ENCODE results near the gene SPARCL1.

Gene SPARCL1

DNA sequence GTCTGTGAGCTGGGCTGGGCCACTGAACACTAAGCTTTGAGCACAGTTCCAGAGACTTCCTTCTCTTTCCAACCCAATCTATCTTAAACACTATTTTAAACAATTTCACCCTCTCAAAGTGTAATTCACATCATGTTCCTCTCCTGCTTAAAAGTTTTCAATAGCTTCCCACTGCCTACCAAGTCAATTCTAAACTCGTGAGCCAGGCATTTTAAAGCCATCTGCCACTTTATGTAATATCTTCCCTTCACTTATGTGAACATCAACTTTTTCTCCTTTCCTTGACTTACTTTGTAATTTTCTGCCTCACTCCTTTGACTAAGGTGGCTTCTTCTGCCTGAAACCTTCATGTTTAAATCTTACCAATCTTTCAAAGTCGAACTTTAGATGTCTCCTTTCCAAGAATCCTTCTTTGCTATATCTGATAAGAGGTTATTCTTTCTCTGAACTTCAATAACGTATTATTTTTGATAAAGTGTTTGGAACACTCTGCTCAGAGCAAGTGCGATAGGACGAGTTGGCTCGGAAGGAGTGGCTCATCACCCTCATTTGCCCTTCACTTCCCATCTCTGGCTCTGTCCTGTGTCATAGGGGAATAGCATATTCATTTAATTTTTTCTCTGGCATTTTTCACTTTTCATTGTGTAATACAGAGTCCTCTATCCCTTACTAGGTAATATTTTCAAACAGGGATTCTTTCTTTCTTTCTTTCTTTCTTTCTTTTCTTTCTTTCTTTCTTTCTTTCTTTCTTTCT, 13.0 kb upstream of the SPARCL1 start:
- FAIRE-seq (no peak), DNase-seq (ENCODE audit: insufficient read length, low spot score) (no peak)

DNA sequence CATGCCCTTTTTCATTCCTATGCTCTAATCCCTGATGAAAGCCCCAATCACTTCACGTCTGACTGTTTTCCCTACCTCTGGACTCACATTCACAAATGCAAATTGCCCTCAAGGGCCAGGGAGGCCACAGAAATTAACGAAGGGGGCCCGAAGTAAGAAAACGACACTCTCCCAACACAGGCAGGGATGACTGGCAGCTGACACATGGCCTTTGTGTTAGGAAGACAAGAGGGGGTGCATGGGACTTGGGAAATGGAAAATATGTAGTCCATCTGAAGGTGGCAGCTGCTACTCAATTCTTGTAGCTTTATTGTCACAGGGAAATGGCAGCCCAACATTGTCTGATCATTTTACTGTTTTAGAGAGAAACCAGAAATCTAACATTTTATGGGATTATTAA, 12.3 kb upstream of the SPARCL1 start:
- no peak for DNase-seq (ENCODE audit: insufficient read length, low spot score)
- FAIRE-seq: no peak

DNA sequence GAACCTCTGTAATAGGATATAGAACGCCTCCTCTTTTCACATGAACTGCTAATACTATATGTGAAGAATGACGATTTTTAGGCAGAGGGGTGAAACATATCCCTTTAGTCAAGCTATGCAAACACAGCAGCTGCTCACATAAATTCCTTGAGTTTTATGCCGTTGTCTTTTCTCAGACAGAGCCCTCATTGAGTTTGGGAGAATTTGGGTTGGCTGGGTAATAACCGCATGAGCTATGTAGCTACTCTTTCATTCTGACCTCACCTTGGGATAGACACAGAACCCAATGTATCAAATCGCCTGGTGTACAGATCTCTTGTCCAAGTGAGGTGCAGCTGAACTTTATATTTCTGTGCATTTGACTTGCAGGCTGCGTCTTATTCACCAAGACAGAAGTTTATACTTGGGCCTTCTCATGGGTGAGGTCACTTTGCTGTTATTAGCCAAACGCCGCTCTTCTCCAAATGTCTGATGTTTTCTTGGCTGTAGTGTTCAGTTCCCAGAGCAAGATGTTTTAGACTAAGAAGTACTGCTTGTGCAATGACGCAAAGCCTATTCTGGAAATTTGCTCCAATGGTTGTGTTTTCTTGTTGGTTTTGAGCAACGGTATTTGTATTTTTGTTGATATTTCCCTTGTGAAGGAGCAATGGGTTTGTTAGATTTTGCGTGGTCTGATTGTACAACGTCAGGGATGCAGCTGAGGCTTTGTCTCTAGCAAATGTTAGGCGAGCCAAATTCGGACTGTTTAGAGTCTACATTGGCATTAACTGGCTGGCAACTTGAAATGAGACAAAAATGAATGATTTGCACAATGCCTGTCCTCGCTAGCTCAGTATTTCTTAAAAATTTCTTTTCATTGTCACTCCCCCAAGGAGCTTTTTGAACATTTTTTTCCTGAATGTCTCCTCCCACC, 11.2 kb upstream of the SPARCL1 start:
- FAIRE-seq (no peak), DNase-seq (ENCODE audit: insufficient read length, low spot score) (no peak)

DNA sequence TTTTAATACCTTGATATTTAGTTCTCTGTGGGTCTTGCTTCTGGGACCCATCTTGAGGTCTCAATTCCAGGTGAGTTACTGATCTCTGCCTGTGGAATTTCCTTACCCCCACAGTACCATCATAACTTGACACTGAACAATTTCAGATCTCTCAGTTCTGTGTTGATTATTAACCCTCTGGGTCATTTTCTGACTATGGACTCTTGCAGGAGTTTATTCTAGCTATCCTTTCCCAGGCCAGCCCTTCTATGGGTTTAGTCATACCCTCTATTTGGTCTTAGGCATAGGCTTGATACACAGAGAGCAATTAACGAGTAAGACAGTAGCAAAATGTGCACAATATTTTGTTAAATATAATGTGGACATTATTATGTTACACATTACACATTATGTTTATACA, 3.7 kb upstream of the SPARCL1 start:
- DNase-seq (ENCODE audit: insufficient read length, low spot score) (no peak), FAIRE-seq (no peak)

DNA sequence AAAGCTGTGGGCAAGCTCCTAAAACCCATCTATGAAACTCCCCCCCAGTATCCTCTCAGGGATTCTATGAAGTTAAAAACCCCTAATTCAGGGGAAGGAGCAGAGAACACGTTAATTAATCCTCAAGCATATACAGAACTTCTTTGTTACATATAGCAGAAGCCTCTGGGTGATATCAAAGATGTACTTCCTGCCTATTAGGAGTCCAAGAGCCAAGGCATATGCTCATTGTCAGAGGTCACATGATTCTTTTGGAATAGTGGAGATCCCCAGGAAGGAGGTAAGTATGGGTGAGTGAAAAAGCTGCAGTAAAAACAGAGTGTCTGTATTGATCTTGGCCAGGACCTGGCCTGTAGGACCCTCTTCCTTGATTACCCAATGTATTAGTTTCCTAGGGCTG, 2.9 kb upstream of the SPARCL1 start:
- DNase-seq (ENCODE audit: insufficient read length, low spot score): no peak
- no peak for FAIRE-seq

DNA sequence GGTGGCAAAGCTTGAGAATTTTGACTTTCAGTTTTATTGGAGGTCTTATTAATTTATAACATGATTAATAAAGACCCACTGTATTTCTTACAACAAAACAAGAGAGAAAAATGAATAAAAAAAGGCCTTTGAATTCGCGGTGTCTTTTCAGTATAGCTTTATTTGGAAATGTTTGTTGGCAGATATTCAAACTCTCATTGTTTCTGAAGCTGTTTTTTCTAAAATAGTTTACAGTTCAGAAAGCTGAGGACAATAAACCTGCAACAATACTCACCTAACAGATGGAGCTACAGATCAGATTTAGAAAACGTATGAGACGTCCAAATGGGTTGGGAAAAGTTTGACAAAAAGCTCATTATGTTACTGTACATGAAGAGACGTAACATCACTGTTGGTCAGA, 2.4 kb upstream of the SPARCL1 start:
- DNase-seq (ENCODE audit: insufficient read length, low spot score): no peak
- FAIRE-seq: no peak

DNA sequence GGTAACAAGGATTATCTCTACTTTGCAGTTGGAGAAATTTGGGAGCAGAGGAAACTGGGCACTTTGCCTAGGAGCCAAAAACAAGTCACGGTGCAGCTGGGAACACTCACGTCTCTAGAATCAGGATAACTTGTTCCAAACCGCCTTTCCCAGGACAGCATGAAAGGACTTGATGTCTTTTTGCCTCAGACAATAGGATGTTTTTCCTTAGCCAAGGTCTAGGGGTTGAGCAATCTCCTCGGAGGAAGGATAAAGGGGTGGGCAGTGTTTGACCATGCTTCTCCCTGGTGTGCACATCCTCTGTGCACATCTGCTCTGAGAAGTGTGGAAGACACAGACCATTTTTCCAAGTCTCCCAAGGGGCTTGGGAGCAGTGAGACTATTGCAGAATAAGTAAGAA, 1.7 kb upstream of the SPARCL1 start:
- DNase-seq (ENCODE audit: insufficient read length, low spot score): no peak
- FAIRE-seq: no peak

DNA sequence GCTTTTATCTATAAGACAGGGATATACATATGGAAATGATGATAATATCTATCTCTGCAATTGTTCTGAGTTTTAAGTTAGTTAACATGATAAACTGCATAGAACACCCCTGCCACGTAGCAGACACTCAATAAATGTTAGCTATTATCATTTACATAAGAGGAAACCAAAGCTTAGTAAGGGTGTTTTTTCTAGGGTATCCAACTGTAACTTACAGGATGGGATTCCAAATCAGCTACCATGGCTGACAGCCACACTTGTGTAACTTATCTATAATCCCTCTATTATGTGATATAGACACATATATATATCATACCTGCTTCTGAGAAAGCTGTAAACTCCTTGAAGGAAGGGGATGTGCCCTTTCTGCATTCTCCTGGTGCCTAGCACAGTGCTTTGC, 1.1 kb upstream of the SPARCL1 start:
- no peak for FAIRE-seq

DNA sequence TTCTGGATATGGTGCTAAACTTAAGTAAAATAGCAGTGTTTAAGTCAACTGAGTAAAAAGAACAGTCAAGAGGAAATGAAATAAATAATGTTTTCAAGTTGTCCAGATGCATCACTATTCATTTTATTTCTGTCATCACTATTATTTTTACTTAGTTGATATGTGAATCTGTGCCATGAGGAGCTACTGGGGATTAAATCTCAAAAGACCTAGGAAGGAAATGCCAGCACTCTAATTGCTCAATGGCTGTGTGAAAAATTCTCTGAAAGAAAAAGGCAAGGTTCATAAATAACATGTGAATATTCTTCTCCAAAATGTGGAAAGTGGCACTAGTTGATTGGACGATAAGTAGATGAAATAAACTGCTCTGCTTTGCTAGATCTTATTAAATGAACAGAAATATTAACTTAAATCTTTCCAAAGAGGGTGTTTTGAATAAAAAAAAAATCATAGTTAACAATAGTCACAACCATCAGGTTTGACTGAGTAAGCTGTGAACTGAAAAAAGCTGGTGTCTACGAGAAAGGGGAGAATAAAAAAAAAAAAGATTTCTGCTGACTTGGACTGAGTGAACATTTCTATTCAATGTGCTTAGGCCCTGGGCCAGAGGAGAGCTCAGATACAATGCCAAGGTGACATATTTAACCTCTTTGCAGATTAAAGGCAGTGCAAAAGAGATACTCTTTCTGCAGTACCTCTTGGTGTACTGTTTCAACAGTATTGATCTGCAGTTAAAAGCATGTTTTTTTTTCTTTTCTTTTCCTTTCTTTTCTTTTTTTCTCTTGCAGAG, 1.6 kb downstream of the SPARCL1 start:
- DNase-seq (ENCODE audit: insufficient read length, low spot score) (no peak), FAIRE-seq (no peak)

More for the DNA sequence above, 1.1 kb upstream of the SPARCL1 start:
- no peak for DNase-seq (ENCODE audit: insufficient read length, low spot score)

DNA sequence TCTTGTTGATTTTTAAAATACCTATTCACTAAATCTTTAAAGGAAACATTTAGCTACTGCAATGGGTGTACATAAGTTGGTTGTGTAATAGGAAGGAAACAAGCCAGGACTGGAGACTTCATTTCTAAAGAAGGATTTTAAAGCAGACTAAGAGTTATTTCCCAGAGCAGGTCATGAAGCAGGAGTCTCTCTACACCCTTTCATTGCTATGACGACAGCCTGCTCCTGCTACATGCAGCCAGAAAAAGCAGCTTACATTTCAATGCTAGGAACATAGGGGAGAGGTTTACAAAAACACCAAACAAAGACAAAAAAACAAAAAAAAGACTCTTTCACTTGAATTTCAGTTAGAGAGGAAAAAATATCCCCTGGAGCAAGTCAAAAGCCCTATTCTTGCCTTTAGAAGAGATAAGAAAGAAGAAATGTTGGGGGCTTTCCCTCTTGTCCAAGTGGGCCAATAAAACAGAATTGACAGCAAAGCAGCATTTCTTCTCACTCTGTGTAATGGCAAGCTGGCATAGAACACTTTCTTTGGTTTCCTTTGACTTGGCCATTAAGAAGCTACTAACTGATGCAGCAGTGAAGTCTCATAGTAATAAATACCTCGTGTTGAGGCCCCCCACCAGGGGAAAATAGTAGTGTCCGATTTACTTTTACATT, 3.4 kb downstream of the SPARCL1 start:
- DNase-seq (ENCODE audit: insufficient read length, low spot score) (no peak), FAIRE-seq (no peak)

DNA sequence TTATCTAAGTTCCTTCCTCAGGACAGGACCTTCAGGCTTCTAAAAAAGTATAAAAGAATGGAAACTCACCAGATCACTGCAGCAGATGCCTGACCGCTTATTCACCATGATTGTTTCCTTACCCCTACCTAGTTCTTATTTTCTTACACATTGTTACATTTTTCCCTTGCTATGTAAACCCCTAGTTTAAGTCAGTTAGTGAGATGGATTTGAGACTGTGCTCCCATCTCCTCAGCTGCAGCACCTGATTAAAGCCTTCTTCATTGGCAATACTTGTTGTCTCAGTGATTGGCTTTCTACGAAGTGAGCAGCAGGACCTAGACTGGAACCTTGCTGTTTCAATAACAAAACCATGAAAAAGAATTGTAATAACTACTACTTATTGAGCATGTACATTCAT, 4.7 kb downstream of the SPARCL1 start:
- no peak for FAIRE-seq

DNA sequence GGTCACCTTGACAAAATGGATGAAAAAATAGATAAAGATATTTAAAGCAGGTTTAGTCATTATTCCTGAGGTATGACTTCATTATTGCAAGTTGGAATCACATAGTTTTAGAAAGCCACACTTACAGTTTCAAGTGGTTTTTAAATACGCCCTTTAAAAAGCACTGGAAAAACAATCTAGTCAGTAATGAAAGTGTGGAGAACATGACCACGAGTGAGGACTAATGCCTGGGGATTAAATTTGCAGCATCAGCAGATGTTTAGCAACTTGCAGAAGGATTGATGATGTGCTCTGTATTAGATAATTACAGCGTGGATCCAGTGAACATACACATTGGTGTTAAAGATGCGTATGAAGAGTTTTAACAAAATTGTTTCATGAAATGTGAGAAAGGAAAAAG, 5.9 kb downstream of the SPARCL1 start:
- no peak for FAIRE-seq
- DNase-seq (ENCODE audit: insufficient read length, low spot score): no peak

More for the DNA sequence above, 4.7 kb downstream of the SPARCL1 start:
- no peak for DNase-seq (ENCODE audit: insufficient read length, low spot score)

DNA sequence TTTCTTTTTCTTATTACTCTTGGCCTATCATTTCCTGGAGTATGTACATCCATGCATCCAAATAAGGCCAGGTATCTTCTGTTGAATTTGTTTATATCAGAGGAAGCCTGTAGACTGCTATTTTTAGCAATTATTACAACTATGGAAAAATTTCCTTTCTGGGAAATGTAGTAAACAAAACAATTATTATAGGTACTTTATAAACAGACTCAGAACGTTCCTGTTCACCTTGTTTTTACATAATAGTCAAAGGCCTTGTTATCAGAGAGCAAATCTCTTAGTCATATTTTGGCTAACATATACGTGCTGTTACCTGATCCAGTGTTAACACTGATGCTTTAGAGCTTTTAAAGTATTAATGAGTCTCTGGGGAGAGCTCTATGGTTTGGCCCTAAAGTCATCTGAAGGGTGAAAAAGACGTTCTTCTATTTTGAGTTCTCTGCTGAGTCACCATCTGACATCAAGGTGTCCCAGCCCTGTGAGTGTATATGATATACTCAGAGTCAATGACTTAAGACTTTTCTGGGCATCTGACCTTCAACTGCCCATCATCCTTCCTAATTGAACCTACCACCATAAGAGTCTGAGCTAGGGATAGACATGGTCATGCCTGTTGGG, 7.3 kb downstream of the SPARCL1 start:
- FAIRE-seq: no peak
- DNase-seq (ENCODE audit: insufficient read length, low spot score): no peak

DNA sequence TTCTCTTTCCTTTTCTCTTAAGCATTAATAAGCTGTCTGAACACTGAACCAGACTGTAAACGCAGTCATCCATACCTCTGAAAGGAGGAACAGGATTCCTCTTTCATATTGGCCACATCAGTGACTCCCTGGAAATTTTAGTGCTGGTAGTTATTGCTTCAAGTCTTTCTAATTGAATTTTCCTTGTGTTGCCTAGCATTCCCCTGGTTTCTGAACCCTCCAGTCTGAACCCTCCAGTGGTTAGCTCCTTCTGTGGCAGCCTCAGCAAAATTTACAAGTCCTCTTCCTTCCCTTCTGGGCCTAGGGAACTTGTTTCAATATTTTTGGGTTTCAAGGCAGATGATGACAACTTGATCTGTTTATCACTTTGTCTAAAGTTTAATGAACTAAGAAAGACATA, 7.9 kb downstream of the SPARCL1 start:
- no peak for DNase-seq (ENCODE audit: insufficient read length, low spot score)
- no peak for FAIRE-seq

DNA sequence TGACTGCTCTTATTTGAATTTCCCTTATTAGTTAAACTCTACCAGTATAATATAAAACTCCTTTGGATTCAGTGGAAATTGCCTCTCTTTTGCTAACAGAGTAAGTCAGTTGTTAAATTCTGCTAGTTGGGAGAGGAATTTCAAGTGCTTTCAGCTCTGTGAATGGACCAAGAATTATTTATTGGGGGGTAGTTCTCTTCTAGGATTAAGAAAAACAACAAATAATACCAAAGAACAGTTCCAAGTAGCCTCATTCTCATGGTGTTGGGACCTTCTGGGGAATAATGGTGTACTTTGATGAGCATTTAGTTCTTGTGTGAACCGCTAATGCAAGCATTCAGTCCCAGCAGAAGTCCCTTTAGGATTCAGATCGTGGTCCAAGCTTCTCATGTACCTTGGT, 11.6 kb downstream of the SPARCL1 start:
- no peak for FAIRE-seq
- DNase-seq (ENCODE audit: insufficient read length, low spot score): no peak

DNA sequence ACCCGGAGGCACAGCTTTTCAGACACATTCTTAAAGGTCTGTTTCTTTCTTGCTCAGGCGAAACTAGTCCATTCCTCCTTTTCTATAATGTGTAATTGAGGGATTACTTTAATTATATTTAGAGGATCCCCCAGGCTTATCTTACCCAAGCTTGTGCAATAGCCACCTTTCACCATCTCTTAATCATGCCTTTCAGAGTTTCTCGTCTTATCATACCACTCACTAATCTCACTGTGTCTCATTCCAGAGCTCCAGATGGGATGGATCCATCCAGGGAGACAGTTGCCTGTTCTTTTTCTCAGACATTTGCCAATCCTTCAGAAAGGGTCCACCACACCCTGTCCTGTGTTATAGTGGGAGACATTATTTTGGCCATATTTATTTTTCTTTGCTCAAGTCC, 12.5 kb downstream of the SPARCL1 start:
- FAIRE-seq: no peak
- DNase-seq (ENCODE audit: insufficient read length, low spot score): no peak

DNA sequence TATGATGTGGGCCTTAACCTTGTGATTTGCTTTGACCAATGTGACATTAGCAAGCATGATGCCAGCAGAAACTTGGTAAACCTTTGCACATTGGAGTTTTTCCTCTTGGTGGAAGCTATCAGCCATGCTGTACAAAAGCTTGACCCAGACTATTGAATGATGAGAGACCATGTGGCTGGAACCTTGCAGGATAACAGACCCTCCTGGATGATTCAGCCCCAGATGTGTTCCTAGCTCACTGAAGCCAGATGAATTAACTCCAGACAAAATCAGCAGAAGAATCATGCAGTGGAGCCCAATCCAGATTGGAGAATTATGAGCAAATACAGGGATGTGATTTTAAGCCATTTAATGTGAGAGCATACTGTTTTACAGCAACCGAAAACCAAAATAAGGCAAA, 16.8 kb downstream of the SPARCL1 start:
- FAIRE-seq: no peak

DNA sequence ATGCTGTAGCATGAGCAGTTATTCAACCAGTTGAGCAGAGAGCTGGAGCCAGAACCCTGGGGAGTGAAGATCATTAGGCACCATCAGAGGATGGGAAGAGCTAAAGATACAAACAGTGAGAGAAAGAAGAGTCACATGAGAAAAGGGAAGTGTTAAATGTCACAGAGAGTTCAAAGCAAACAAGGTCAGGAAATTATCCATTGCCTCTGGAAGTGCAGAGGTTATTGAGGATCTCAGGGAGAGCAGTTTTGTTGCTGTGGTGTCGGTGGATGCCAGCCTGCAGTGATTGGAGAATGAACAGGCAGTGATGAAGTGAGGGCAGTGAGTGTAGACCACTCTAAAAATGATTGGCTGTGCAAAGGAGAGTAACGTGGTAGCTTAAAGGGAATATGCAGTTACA, 17.7 kb downstream of the SPARCL1 start:
- no peak for DNase-seq (ENCODE audit: insufficient read length, low spot score)
- FAIRE-seq: no peak

More for the DNA sequence above, 16.8 kb downstream of the SPARCL1 start:
- DNase-seq (ENCODE audit: insufficient read length, low spot score): no peak

DNA sequence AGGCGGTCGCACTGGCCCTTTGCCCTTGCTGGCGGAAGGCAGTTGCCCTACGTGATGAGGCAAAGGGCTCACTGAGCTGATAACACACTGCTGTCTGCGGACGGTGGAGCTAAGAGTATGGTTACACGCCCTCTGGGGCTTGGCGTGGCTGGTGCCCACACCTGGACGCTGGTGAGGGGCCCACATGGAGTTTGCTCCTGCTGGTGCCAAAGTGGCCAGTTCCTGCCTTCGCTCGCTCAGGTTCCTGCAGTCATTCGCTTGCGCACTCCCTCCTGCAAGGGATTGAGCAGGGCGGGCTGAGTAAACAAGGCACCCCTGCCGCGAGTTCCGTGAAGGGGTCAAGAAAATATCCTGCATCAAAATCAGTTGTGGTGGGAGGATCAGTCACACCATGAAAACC, 18.4 kb downstream of the SPARCL1 start:
- FAIRE-seq (no peak), DNase-seq (ENCODE audit: insufficient read length, low spot score) (no peak)

DNA sequence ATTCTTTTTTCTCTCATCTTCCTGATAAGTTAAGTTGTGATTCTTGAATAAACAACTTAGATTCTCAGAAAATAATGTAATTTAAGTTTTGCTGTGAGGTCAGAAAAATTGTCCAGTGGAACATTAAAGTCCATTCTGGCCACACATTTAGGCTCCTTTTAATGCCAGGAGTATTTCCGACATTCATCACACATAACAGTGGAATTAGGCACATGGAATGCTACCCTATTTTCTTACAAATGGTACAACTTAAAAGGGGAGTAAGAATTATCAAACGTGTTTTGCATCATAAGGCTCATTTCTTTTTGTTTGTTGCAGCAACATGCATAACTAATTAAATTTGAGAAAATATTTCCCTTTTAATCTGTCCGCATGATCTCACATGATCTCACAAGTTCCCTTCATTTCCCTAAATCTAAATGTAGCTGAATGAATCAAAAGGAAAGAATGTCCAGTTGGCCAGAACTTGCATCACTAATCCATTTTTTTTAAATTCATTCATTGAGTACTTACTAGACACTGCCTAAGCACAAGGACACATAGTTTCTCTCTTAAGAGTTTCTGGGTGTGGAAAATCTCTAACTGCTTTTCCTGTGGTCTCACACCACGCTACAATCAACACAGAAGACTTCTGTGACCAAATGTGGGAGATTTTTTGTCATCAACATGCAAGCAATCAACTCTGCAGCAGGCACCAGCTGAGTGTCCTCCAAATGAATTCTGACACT, 22.0 kb downstream of the SPARCL1 start:
- DNase-seq (ENCODE audit: insufficient read length, low spot score) (no peak), FAIRE-seq (no peak)
